Measurements from ENCODE around the gene TFCP2L1.

TFCP2L1 gene

DNA sequence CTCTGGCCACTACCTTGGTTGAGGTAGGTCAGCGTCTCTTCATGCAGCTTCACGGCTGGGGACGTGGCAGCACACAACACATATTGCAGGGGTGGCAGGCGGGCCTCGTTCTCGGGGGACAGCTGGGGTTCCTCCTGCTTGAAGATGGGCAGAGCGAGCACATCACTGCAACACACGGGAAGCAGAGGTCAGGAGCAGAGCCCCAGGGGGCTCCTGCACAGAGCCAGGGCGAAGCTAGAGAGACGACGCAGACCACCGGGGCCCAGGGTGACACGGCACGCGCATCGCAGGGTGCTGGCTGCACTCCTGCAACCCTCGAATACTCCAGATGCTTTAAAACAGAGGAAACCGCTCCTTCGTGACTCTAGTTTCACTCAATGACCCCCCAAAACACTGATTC lies 3.9 kb downstream of the TFCP2L1 start:
- Histone ChIP-seq H3K79me2 (ENCODE audit: insufficient read depth, low read length) (no peaks in the 10 kb centered on the region), H3F3A (ENCODE audit: insufficient read depth) (no peaks in the 10 kb centered on the region), H3K27ac (ENCODE audit: low read depth, low read length) (no peak overlapping the region), H3K4me3 (ENCODE audit: insufficient read depth, low read length, poor library complexity, severe bottlenecking) (no peak overlapping the region), H4K20me1 (ENCODE audit: low read depth, low read length) (no peaks in the 10 kb centered on the region), H3K36me3 (ENCODE audit: low read length) (no peaks in the 10 kb centered on the region), H2AFZ (ENCODE audit: low read depth, low read length, severe bottlenecking) (no peak overlapping the region), H3K9ac (ENCODE audit: low read length) (no peak overlapping the region), H3K9me3 (ENCODE audit: insufficient read depth, low read length) (no peaks in the 10 kb centered on the region), H3K27me3 (ENCODE audit: low read length) (no peaks in the 10 kb centered on the region), H3K4me2 (ENCODE audit: low read depth, low read length, poor library complexity, severe bottlenecking) (no peak overlapping the region), H3K9me2 (replicated peaks; ENCODE audit: insufficient read depth, low read length) (no peaks in the 10 kb centered on the region)
- TF ChIP-seq EZH2phosphoT487 (conservative IDR thresholded peaks at IDR 0.05; ENCODE audit: low read length): no peak
- no peak for TF ChIP-seq CTCF (IDR thresholded peaks at IDR 0.05; ENCODE audit: insufficient read depth, low read length, poor library complexity, severe bottlenecking)

- no peaks in the 10 kb centered on the region for H3K79me2 ChIP-seq (ENCODE audit: insufficient read depth, low read length)
- H3F3A ChIP-seq (ENCODE audit: insufficient read depth): no peaks in the 10 kb centered on the region
- H3K27ac ChIP-seq (ENCODE audit: low read depth, low read length): no peak overlapping the region
- no peaks in the 10 kb centered on the region for H3K27me3 ChIP-seq (ENCODE audit: low read length)
- H3K9me2 ChIP-seq (replicated peaks; ENCODE audit: insufficient read depth, low read length): no peaks in the 10 kb centered on the region
- H2AFZ ChIP-seq (ENCODE audit: low read depth, low read length, severe bottlenecking): no peak overlapping the region
- no peaks in the 10 kb centered on the region for H3K9me3 ChIP-seq (ENCODE audit: insufficient read depth, low read length)
- TF ChIP-seq CTCF (IDR thresholded peaks at IDR 0.05; ENCODE audit: insufficient read depth, low read length, poor library complexity, severe bottlenecking) (no peak), EZH2phosphoT487 (conservative IDR thresholded peaks at IDR 0.05; ENCODE audit: low read length) (no peak)
- no peak overlapping the region for H3K9ac ChIP-seq (ENCODE audit: low read length)
- no peak overlapping the region for H3K4me2 ChIP-seq (ENCODE audit: low read depth, low read length, poor library complexity, severe bottlenecking)
- no peaks in the 10 kb centered on the region for H4K20me1 ChIP-seq (ENCODE audit: low read depth, low read length)
- H3K4me3 ChIP-seq (ENCODE audit: insufficient read depth, low read length, poor library complexity, severe bottlenecking): no peak overlapping the region
- no peaks in the 10 kb centered on the region for H3K36me3 ChIP-seq (ENCODE audit: low read length)
Measured at GRCh38 chr2:121279476-121280220, 5.4 kb downstream of the TFCP2L1 start.

DNA sequence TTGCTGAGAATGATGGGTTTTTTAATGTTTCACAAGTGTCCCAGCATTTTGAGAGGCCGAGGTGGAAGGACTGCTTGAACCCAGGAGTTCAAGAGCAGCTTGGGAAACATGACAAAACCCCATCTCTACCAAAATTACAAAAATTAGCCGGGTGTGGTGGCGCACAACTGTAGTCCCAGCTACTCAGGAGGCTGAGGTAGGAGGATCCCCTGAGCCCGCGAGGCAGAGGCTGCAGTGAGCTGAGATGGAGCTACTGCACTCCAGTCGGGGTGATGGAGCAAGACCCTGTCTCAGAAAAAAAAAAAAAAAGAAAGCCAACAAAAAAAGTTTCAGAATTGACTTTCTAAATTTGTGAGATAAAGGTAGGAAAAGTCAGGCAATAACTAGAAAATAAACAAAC lies 8.7 kb downstream of the TFCP2L1 start:
- TF ChIP-seq EZH2phosphoT487 (conservative IDR thresholded peaks at IDR 0.05; ENCODE audit: low read length) (no peak), CTCF (IDR thresholded peaks at IDR 0.05; ENCODE audit: insufficient read depth, low read length, poor library complexity, severe bottlenecking) (no peak)
- no peaks in the 10 kb centered on the region for H3K9me3 ChIP-seq (ENCODE audit: insufficient read depth, low read length)
- no peaks in the 10 kb centered on the region for H4K20me1 ChIP-seq (ENCODE audit: low read depth, low read length)
- no peak overlapping the region for H3K4me2 ChIP-seq (ENCODE audit: low read depth, low read length, poor library complexity, severe bottlenecking)
- no peak overlapping the region for H3K27ac ChIP-seq (ENCODE audit: low read depth, low read length)
- no peak overlapping the region for H3K4me3 ChIP-seq (ENCODE audit: insufficient read depth, low read length, poor library complexity, severe bottlenecking)
- no peaks in the 10 kb centered on the region for H3K36me3 ChIP-seq (ENCODE audit: low read length)
- H3K9ac ChIP-seq (ENCODE audit: low read length): no peak overlapping the region
- H3F3A ChIP-seq (ENCODE audit: insufficient read depth): no peaks in the 10 kb centered on the region
- no peak overlapping the region for H2AFZ ChIP-seq (ENCODE audit: low read depth, low read length, severe bottlenecking)
- no peaks in the 10 kb centered on the region for H3K9me2 ChIP-seq (replicated peaks; ENCODE audit: insufficient read depth, low read length)
- no peaks in the 10 kb centered on the region for H3K27me3 ChIP-seq (ENCODE audit: low read length)
- H3K79me2 ChIP-seq (ENCODE audit: insufficient read depth, low read length): no peaks in the 10 kb centered on the region
